Sigmoid colon (tissue), 7 donors: ENCODE results near the gene ENTREP1. TPM values are rescaled to one million over a fixed set of nuclear protein-coding genes. Genes with fewer than 3 reads are reported as not detected.

Experiments used
- DNase-seq: peaks from one replicate; pipeline ENCODE4 v3.0.0-alpha.2; 2019
- H3K27ac ChIP-seq, 4 donors: fragments of 200-600 bp; sonication (generic); one replicate each; pipeline ENCODE4 v1.5.1; 2016 to 2019; ENCODE audit warnings: mild to moderate bottlenecking in 1 of 4
- H3K27me3 ChIP-seq, 3 donors: fragments of 200-600 bp; sonication (generic); one replicate each; pipeline ENCODE4 v1.5.1; 2019; ENCODE audit warnings: mild to moderate bottlenecking in 1 of 3
- H3K36me3 ChIP-seq, 4 donors: fragments of 200-600 bp; sonication (generic); one replicate each; pipeline ENCODE4 v1.5.1; 2016 to 2019
- H3K4me1 ChIP-seq, 4 donors: fragments of 200-600 bp; sonication (generic); one replicate each; pipeline ENCODE4 v1.5.1; 2017 to 2019
- H3K4me3 ChIP-seq, 4 donors: fragments of 200-600 bp; sonication (generic); one replicate each; pipeline ENCODE4 v1.5.1; 2017 to 2019; ENCODE audit warnings: mild to moderate bottlenecking in 2 of 4, moderate library complexity in 1 of 4
- H3K9me3 ChIP-seq, 4 donors: fragments of 200-600 bp in 3 of 4; sonication (generic) in 3 of 4; one replicate each; pipeline versions ENCODE4 v1.5.1 to v1.6.1; 2013 to 2019
- EP300 ChIP-seq, 4 donors: sonication (generic); formaldehyde crosslinking; IDR thresholded peaks; one replicate each; pipeline ENCODE4 v1.6.1; 2017; ENCODE audit warnings: antibody characterized with exemption in 4 of 4
- POLR2A ChIP-seq, 2 donors: fragments of 450-650 bp; IDR thresholded peaks; one replicate each; pipeline ENCODE4 v1.6.1; 2016; ENCODE audit warnings: antibody characterized with exemption in 2 of 2, mild to moderate bottlenecking in 2 of 2, moderate library complexity in 2 of 2
- POLR2AphosphoS5 ChIP-seq, 4 donors: sonication (generic); formaldehyde crosslinking; IDR thresholded peaks; one replicate each; pipeline ENCODE4 v1.6.1; 2017; ENCODE audit warnings: antibody characterized with exemption in 4 of 4
- WGBS, 2 donors: extraction: QIAGEN DNeasy Blood & Tissue Kit; methylation state at CpG; one replicate each; pipeline ENCODE4 v1.1.7; 2013; 5-methylcytosine and 5-hydroxymethylcytosine counted together
- intact Hi-C: fragments of 100-400 bp; cut with DNase I; formaldehyde crosslinking; loops from one replicate; pipeline ENCODE4 v1.15.1; 2023
- polyA plus RNA-seq, 3 donors: library from polyadenylated mRNA; stranded (reverse); fragments of 200-250 nt; gene quantifications; one replicate each; pipeline ENCODE4 v1.2.3, GENCODE V29; 2013
- total RNA-seq, 4 donors: library from RNA; depleted of rRNA; stranded (reverse); fragments of >200 nt; gene quantifications; one replicate each; pipeline ENCODE4 v1.1.0, GENCODE V29; 2016
- TF ChIP-seq, protein P1 (sequence below), 4 experiments: fragments of 450-650 bp in 3 of 4; fragments of 200-600 bp in 1 of 4; IDR thresholded peaks; one replicate each; pipeline ENCODE4 v1.5.1; 2016 to 2019; ENCODE audit warnings: antibody characterized with exemption in 4 of 4, mild to moderate bottlenecking in 3 of 4, moderate library complexity in 2 of 4
- donor health status: healthy with polysubstance abuse.
- donor health status: Bipolar disorder and iron deficiency.
- donor health status: healthy.

The ENTREP1 gene
- total and polyA plus RNA-seq, 7 donors = 1.2 to 81.9 (median 3.7) TPM; not detected in 1

DNA sequence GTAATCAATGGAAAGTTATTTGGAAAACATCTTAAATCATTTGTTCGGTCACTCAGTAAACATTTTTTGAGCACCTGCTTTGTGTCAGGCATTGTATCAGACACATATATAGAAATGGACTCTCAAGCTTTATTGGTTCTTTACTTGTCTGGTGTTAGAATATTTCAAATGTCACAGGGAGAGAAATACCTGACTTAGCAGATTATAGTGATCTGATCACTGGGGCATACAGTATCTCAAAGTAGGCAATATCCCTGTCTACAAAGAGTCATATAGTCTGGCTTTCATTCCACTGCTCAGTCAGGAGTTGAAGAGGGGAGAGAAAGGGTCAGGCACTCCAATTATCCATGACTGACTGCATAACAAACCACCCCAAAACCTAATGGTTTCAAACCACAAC is 30.2 kb downstream of the ENTREP1 start:
- DNase-seq = no peak
- no peak overlapping the region for H3K4me3 ChIP-seq
- H3K9me3 ChIP-seq = no peaks in the 10 kb centered on the region
- no peak overlapping the region for H3K27ac ChIP-seq
- no peaks in the 10 kb centered on the region for H3K27me3 ChIP-seq
- no peaks in the 10 kb centered on the region for H3K36me3 ChIP-seq
- intact Hi-C loops = no loop called here
- H3K4me1 ChIP-seq = peaks cover 0 to 22% (median 16%) of the 10 kb centered on the region in 4 donors
- 84 to 85% methylated on average over 1 of the region's 1 CpG for WGBS, 2 donors
- no peak for TF ChIP-seq POLR2AphosphoS5 (IDR thresholded peaks at IDR 0.05)
- TF ChIP-seq, protein P1, sequence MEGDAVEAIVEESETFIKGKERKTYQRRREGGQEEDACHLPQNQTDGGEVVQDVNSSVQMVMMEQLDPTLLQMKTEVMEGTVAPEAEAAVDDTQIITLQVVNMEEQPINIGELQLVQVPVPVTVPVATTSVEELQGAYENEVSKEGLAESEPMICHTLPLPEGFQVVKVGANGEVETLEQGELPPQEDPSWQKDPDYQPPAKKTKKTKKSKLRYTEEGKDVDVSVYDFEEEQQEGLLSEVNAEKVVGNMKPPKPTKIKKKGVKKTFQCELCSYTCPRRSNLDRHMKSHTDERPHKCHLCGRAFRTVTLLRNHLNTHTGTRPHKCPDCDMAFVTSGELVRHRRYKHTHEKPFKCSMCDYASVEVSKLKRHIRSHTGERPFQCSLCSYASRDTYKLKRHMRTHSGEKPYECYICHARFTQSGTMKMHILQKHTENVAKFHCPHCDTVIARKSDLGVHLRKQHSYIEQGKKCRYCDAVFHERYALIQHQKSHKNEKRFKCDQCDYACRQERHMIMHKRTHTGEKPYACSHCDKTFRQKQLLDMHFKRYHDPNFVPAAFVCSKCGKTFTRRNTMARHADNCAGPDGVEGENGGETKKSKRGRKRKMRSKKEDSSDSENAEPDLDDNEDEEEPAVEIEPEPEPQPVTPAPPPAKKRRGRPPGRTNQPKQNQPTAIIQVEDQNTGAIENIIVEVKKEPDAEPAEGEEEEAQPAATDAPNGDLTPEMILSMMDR (IDR thresholded peaks at IDR 0.05) = no peak
- TF ChIP-seq EP300 (IDR thresholded peaks at IDR 0.05) = no peak
- TF ChIP-seq POLR2A (IDR thresholded peaks at IDR 0.05) = no peak

DNA sequence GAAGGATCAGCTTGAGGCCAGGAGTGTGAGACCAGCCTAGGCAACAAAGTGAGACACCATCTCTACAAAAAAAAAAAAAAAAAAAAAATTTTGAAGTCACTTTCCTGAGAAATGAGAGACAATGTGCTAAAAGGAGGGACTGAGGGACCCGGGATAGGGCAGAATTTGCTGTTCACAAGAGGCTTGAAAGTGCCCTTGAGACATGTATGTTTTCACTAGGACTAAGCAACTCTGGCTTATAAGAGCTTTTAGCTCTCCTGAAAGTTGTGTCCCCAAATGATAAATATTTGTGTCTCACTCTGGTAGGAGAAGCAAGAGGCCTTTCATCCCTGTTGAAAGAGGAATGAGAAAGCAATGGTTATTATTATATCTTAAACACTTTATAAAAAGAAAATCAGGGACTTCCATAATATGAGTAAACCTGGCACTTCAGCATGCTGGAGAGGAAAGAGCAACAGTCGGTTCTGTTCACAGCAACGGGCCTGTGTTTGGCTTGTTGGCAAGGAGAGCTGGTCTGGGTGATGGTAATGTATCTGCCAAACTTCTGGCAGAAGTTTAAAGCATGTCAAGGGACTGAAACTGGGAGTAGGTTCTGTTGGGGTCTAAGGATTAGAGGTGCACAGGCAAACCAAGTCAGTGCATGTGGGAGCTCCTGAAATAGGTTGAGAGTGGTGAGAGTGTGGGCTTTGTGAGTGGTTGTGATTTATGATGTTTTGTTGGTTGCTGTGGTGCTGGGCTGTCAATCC is 32.2 kb downstream of the ENTREP1 start:
- Histone ChIP-seq H3K36me3 (no peaks in the 10 kb centered on the region), H3K27ac (peak overlapping the region; percentile 1 to 66 (median 61)), H3K4me1 (peaks cover 0 to 22% (median 16%) of the 10 kb centered on the region in 4 donors), H3K4me3 (no peak overlapping the region), H3K9me3 (no peaks in the 10 kb centered on the region), H3K27me3 (no peaks in the 10 kb centered on the region)
- intact Hi-C loops = no loop called here
- DNase-seq = no peak
- 57 to 67% methylated on average over 3 of the region's 3 CpGs for WGBS, 2 donors
- TF ChIP-seq POLR2A (IDR thresholded peaks at IDR 0.05) = no peak
- TF ChIP-seq EP300 (IDR thresholded peaks at IDR 0.05) = peak in 1 of 4 donors; percentile 27
- peak in 2 of 4 donors; percentile 17 to 36 for TF ChIP-seq POLR2AphosphoS5 (IDR thresholded peaks at IDR 0.05)

DNA sequence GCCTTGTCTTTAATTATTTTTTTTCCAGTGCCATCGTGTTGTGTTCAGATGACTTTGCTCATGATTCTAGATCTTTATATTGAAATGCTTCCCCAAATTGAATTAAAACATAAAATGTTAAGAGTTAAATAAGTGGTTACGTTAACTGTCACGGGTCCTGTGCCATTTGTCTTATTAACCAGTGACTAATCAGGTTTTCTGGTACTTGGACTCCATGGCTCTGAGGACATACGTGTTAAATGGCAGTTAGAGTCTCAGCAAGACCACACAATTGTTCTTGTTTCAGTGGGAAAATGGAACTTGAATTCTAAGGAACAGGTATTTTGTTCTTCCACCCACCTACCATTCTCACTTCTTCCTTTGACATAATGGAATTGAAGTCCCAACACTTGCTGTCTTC is 32.8 kb downstream of the ENTREP1 start:
- DNase-seq = no peak
- no peak for TF ChIP-seq POLR2AphosphoS5 (IDR thresholded peaks at IDR 0.05)
- TF ChIP-seq, protein P1 (IDR thresholded peaks at IDR 0.05) = no peak
- TF ChIP-seq EP300 (IDR thresholded peaks at IDR 0.05) = no peak
- no peak for TF ChIP-seq POLR2A (IDR thresholded peaks at IDR 0.05)
- intact Hi-C loops = no loop called here
- Histone ChIP-seq H3K36me3 (no peaks in the 10 kb centered on the region), H3K27me3 (no peaks in the 10 kb centered on the region), H3K4me1 (peaks cover 0 to 22% (median 16%) of the 10 kb centered on the region in 4 donors), H3K4me3 (no peak overlapping the region), H3K27ac (peak overlapping the region; percentile 1 to 66 (median 61)), H3K9me3 (no peaks in the 10 kb centered on the region)
- 84 to 89% methylated on average over 4 of the region's 4 CpGs for WGBS, 2 donors

DNA sequence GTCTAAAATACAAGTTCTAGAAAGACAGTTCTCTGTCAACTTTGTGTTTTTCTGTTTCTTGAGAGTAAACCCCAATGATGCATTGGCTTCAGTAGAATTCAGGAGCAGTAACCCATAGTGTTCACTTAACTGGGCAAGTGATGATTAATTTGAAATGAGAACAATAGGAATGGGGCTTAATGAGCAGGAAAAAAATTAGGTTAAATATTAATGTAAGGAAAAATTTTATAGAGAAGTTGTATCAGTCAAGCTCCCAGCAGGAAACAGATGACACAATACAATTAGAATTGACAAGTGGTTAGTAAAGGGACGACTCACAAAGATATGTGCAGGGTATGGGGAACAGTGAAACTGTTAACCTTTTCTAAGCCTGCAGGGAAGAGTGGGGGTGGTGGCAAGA is 38.2 kb downstream of the ENTREP1 start:
- intact Hi-C loops = no loop called here
- Histone ChIP-seq H3K4me1 (no peaks in the 10 kb centered on the region), H3K9me3 (no peaks in the 10 kb centered on the region), H3K36me3 (no peaks in the 10 kb centered on the region), H3K27ac (no peak overlapping the region), H3K27me3 (no peaks in the 10 kb centered on the region), H3K4me3 (no peak overlapping the region)
- WGBS, 2 donors = 7 to 13% methylated on average over 1 of the region's 1 CpG
- no peak for DNase-seq
- TF ChIP-seq, protein P1 (IDR thresholded peaks at IDR 0.05) = no peak
- no peak for TF ChIP-seq POLR2AphosphoS5 (IDR thresholded peaks at IDR 0.05)
- no peak for TF ChIP-seq POLR2A (IDR thresholded peaks at IDR 0.05)

DNA sequence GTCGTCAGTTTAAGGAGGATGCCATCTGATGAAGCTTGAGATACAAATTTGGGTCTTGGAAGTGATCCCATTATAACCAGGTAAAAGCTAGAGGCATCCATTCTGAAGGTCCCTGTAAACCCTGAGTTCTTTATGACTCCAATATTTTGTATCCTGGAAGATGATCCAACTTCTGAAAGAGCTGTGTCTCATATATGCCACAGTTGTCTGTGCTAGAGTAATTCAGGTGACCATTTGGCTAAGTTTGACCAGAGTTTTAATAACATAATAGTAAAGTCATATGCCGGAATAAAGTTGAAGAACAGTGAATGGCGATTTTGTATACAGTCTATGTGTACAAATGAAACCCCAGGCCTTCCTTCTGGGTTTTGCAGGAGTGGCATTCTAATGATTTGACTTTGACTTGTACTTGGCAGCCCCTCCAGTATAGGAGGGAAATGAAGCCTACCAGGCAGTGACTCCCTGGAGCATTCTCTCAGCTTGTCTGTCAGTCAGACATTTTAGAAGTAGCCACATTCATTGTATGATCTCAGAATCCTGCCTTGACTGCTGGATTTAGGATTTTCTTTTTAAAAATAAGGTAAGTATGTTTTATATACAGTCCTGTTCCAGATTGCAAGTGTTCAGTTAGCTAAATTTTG is 39.6 kb downstream of the ENTREP1 start:
- no peaks in the 10 kb centered on the region for H3K36me3 ChIP-seq
- WGBS, 2 donors = 89 to 95% methylated on average over 3 of the region's 3 CpGs
- H3K4me3 ChIP-seq = no peak overlapping the region
- no peaks in the 10 kb centered on the region for H3K9me3 ChIP-seq
- no peaks in the 10 kb centered on the region for H3K4me1 ChIP-seq
- peak overlapping the region in 1 of 4 donors; percentile 24 for H3K27ac ChIP-seq
- TF ChIP-seq POLR2A (IDR thresholded peaks at IDR 0.05) (no peak), EP300 (IDR thresholded peaks at IDR 0.05) (no peak), POLR2AphosphoS5 (IDR thresholded peaks at IDR 0.05) (no peak)
- TF ChIP-seq, protein P1 (IDR thresholded peaks at IDR 0.05) = no peak
- no peaks in the 10 kb centered on the region for H3K27me3 ChIP-seq
- DNase-seq = no peak
- intact Hi-C loops = no loop called here
